HepG2 (cell line): Measurements from ENCODE around the gene NVL. TPM values are rescaled to one million over a fixed set of nuclear protein-coding genes. Genes with fewer than 3 reads are reported as not detected.

Experiments used
- BCL3 ChIP-seq: sonication (generic); formaldehyde crosslinking; IDR thresholded peaks from 2 replicates; pipeline ENCODE4 v1.5.1; 2020; ENCODE audit warnings: mild to moderate bottlenecking, missing genetic modification reagents, moderate library complexity
- BHLHE40 ChIP-seq: IDR thresholded peaks from 2 replicates; pipeline ENCODE4 v1.6.1; 2011; ENCODE audit warnings: low read length, improper control_type of control experiment
- DNMT3B ChIP-seq: conservative IDR thresholded peaks from 2 replicates; pipeline ENCODE4 v1.6.1; 2016; ENCODE audit warnings: missing biosample characterization, control low read depth
- EEA1 ChIP-seq: sonication (generic); formaldehyde crosslinking; IDR thresholded peaks from 2 replicates; pipeline ENCODE4 v1.5.1; 2020; ENCODE audit warnings: mild to moderate bottlenecking, missing genetic modification reagents, borderline replicate concordance
- ELF3 ChIP-seq: IDR thresholded peaks from 2 replicates; pipeline ENCODE4 v1.6.1; 2016; ENCODE audit warnings: missing genetic modification reagents, missing compliant biosample characterization
- FOXC1 ChIP-seq: sonication (generic); formaldehyde crosslinking; IDR thresholded peaks from 2 replicates; pipeline ENCODE4 v1.8.0; 2022; ENCODE audit warnings: mild to moderate bottlenecking, missing genetic modification reagents, borderline replicate concordance
- KLF16 ChIP-seq, 2 experiments: sonication (generic) in 1 of 2; formaldehyde crosslinking in 1 of 2; IDR thresholded peaks; 2 replicates each; pipeline versions ENCODE4 v1.6.1 to v1.8.0; 2016 to 2023; ENCODE audit warnings: missing genetic modification reagents in 2 of 2, missing compliant biosample characterization in 1 of 2
- ONECUT2 ChIP-seq: sonication (generic); formaldehyde crosslinking; IDR thresholded peaks from 2 replicates; pipeline ENCODE4 v1.4.0; 2020; ENCODE audit warnings: missing genetic modification reagents
- PAXIP1 ChIP-seq: sonication (generic); formaldehyde crosslinking; conservative IDR thresholded peaks from 2 replicates; pipeline ENCODE4 v1.4.0; 2020; ENCODE audit warnings: mild to moderate bottlenecking, missing genetic modification reagents, moderate library complexity
- SRF ChIP-seq: IDR thresholded peaks from 2 replicates; pipeline ENCODE4 v1.6.1; 2011; ENCODE audit warnings: mild to moderate bottlenecking, low read depth, low read length, moderate library complexity
- TARDBP ChIP-seq: sonication (generic); formaldehyde crosslinking; IDR thresholded peaks from 2 replicates; pipeline ENCODE4 v1.8.0; 2022; ENCODE audit warnings: mild to moderate bottlenecking, missing genetic modification reagents
- TOE1 ChIP-seq: sonication (generic); formaldehyde crosslinking; IDR thresholded peaks from 2 replicates; pipeline ENCODE4 v1.4.0; 2020; ENCODE audit warnings: mild to moderate bottlenecking, missing genetic modification reagents
- U2AF2 ChIP-seq: fragments of 200-400 bp; formaldehyde crosslinking; IDR thresholded peaks from 2 replicates; pipeline ENCODE4 v1.6.1; 2017; ENCODE audit warnings: low read depth, mild to moderate bottlenecking, low read length
- ZKSCAN1 ChIP-seq: fragments of 150-350 bp; IDR thresholded peaks from 2 replicates; pipeline ENCODE4 v1.6.1; 2014; ENCODE audit warnings: low read length
- ZNF234 ChIP-seq: sonication (generic); formaldehyde crosslinking; conservative IDR thresholded peaks from 2 replicates; pipeline ENCODE4 v1.5.1; 2020; ENCODE audit warnings: mild to moderate bottlenecking, missing genetic modification reagents
- ZNF510 ChIP-seq: sonication (generic); formaldehyde crosslinking; IDR thresholded peaks from 2 replicates; pipeline ENCODE4 v1.4.0; 2020; ENCODE audit warnings: low read depth, mild to moderate bottlenecking, missing genetic modification reagents
- ZNF709 ChIP-seq: sonication (generic); formaldehyde crosslinking; IDR thresholded peaks from 2 replicates; pipeline ENCODE4 v1.5.0; 2020; ENCODE audit warnings: mild to moderate bottlenecking, missing genetic modification reagents
- ZNF773 ChIP-seq: sonication (generic); formaldehyde crosslinking; IDR thresholded peaks from 2 replicates; pipeline ENCODE4 v1.4.0; 2020; ENCODE audit warnings: missing genetic modification reagents, borderline replicate concordance
- ZNF883 ChIP-seq: sonication (generic); formaldehyde crosslinking; IDR thresholded peaks from 2 replicates; pipeline ENCODE4 v1.5.1; 2020; ENCODE audit warnings: mild to moderate bottlenecking, missing genetic modification reagents; ENCODE audit errors: not compliant biosample characterization
- ZSCAN5A ChIP-seq: sonication (generic); formaldehyde crosslinking; IDR thresholded peaks from 2 replicates; pipeline ENCODE4 v1.8.0; 2022; ENCODE audit warnings: mild to moderate bottlenecking, missing genetic modification reagents, borderline replicate concordance
- polyA plus RNA-seq, 8 experiments: library from polyadenylated mRNA; depleted of rRNA in 3 of 8; stranded (reverse) in 7 of 8; unstranded in 1 of 8; fragments of >200 nt; fragmentation: Illumina TruSeq in 4 of 8; extraction: Trizol in 4 of 8; gene quantifications; 2 replicates each; pipeline versions ENCODE4 v1.2.1 to v1.2.3, GENCODE V29; 2011 to 2016; ENCODE audit warnings: low read depth in 4 of 8, missing spikeins in 1 of 8, mixed read lengths in 1 of 8; ENCODE audit not compliant: insufficient read depth in 1 of 8
- total RNA-seq, 5 experiments: library from RNA; depleted of rRNA; stranded (reverse); fragments of >200 nt; fragmentation: Illumina TruSeq; extraction: Trizol; gene quantifications; 2 replicates each; pipeline ENCODE4 v1.2.3, GENCODE V29; 2016; ENCODE audit warnings: low read depth in 1 of 5
- TF ChIP-seq, protein P1 (sequence below): sonication (generic); formaldehyde crosslinking; IDR thresholded peaks from 2 replicates; pipeline ENCODE4 v1.8.0; 2022; ENCODE audit warnings: low read depth, missing genetic modification reagents

Gene NVL
- total and polyA plus RNA-seq, 2 of the 13 experiments (the other 11 are each of a cell fraction or from before 2014, with no cell fraction given): 8.3 to 21.0 TPM

DNA sequence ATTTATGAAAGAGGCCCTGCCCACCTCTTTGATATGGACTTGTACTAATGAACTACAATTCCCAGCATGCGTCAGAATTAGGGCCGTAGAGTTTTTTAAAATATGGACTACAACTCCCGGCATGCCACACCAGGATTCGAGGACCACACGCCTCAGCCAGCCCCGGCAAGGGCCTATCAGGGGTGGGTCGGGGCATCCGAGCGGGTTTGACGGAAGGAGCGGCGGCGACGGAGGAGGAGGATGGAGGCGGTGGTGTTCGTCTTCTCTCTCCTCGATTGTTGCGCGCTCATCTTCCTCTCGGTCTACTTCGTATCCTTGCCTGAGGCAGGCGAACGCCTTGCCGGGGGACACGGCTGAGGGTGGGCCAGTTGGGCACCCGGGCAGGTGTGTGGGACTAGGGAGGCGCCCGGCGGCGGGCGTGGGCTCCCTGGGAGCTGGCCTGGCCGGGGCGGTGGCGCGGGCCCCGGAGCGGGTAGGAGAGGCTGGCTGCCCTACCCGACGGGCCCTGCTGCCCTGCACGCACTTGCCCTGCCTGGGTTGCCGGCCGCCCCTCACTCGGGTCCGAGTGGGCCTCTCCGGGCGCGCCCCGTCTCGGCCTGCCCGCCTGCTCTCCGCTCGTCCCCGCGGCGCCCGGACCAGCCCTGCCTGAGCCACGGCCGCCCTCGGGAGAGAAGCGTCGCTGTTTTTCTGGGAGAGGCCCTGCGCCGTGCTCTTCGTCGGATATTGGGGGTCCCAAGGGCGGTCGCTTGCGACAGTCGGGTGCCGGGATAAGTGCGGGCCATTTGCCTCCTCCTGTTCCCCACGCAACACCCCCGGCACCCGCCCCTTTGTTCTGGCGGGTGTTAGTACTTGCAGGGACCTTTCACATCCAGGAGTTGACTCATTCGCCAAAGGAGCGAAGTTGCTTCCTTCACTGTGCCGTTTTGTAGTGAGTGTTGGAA, 27.0 kb upstream of the NVL start, which contains the start of gene CNIH4 (continued):
- 0 out of 4 replicates have a peak, but pooled peaks of 1 of the 2 experiments have one; percentile 32 for TF ChIP-seq KLF16 (CRISPR knock-in tag; IDR thresholded peaks at IDR 0.05)
- TF ChIP-seq BHLHE40: no peak
- TF ChIP-seq ZNF234 (CRISPR knock-in tag): 0 out of 2 replicates have a peak, but pooled peaks have one; percentile 37
- no peak for TF ChIP-seq U2AF2
- TF ChIP-seq PAXIP1 (CRISPR knock-in tag): peak; percentile 27; the same call in 1 of the 2 replicates
- TF ChIP-seq ELF3 (CRISPR knock-in tag): 0 out of 2 replicates have a peak, but pooled peaks have one; percentile 27
- no peak for TF ChIP-seq ONECUT2 (CRISPR knock-in tag)
- TF ChIP-seq ZSCAN5A (CRISPR knock-in tag): no peak
- TF ChIP-seq BCL3: peak; percentile 57; the same call in 1 of the 2 replicates
- TF ChIP-seq DNMT3B (CRISPR knock-in tag): no peak
- TF ChIP-seq FOXC1 (CRISPR knock-in tag): peak; percentile 75
- no peak for TF ChIP-seq EEA1 (CRISPR knock-in tag)
- TF ChIP-seq TARDBP (CRISPR knock-in tag): no peak; the same call in 1 of the 2 replicates
- TF ChIP-seq ZKSCAN1: no peak
- 0 out of 2 replicates have a peak, but pooled peaks have one; percentile 82 for TF ChIP-seq ZNF510 (CRISPR knock-in tag)
- peak; percentile 82 for TF ChIP-seq ZNF883 (CRISPR knock-in tag)
- no peak for TF ChIP-seq TOE1 (CRISPR knock-in tag)
- no peak for TF ChIP-seq SRF
- TF ChIP-seq, protein P1, sequence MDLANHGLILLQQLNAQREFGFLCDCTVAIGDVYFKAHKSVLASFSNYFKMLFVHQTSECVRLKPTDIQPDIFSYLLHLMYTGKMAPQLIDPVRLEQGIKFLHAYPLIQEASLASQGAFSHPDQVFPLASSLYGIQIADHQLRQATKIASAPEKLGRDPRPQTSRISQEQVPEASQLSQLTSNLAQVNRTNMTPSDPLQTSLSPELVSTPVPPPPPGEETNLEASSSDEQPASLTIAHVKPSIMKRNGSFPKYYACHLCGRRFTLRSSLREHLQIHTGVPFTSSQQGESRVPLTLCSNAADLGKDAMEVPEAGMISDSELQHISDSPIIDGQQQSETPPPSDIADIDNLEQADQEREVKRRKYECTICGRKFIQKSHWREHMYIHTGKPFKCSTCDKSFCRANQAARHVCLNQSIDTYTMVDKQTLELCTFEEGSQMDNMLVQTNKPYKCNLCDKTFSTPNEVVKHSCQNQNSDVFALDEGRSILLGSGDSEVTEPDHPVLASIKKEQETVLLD (CRISPR knock-in tag): no peak
- TF ChIP-seq ZNF709 (CRISPR knock-in tag): peak; percentile 57; the same call in 1 of the 2 replicates
- TF ChIP-seq ZNF773: 0 out of 2 replicates have a peak, but pooled peaks have one; percentile 22
